ENCODE measurements around the gene ALOX15B.

GRCh38 chr17:8075081-8075480 lies 36.2 kb downstream of the ALOX15B start:
- TF ChIP-seq, protein P1, sequence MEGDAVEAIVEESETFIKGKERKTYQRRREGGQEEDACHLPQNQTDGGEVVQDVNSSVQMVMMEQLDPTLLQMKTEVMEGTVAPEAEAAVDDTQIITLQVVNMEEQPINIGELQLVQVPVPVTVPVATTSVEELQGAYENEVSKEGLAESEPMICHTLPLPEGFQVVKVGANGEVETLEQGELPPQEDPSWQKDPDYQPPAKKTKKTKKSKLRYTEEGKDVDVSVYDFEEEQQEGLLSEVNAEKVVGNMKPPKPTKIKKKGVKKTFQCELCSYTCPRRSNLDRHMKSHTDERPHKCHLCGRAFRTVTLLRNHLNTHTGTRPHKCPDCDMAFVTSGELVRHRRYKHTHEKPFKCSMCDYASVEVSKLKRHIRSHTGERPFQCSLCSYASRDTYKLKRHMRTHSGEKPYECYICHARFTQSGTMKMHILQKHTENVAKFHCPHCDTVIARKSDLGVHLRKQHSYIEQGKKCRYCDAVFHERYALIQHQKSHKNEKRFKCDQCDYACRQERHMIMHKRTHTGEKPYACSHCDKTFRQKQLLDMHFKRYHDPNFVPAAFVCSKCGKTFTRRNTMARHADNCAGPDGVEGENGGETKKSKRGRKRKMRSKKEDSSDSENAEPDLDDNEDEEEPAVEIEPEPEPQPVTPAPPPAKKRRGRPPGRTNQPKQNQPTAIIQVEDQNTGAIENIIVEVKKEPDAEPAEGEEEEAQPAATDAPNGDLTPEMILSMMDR (CRISPR knock-in tag; IDR thresholded peaks at IDR 0.05), result no peak
- TF ChIP-seq POLR2AphosphoS5 (IDR thresholded peaks at IDR 0.05; ENCODE audit: low read depth, low read length), result no peak
- no peak for TF ChIP-seq REPIN1 (CRISPR knock-in tag; IDR thresholded peaks at IDR 0.05; ENCODE audit: borderline replicate concordance, low read depth)
- TF ChIP-seq SP5 (CRISPR knock-in tag; IDR thresholded peaks at IDR 0.05; ENCODE audit: borderline replicate concordance, low read depth), result no peak
- TF ChIP-seq MXI1 (IDR thresholded peaks at IDR 0.05; ENCODE audit: borderline replicate concordance, low read depth, low read length), result no peak
- TF ChIP-seq, protein P2, sequence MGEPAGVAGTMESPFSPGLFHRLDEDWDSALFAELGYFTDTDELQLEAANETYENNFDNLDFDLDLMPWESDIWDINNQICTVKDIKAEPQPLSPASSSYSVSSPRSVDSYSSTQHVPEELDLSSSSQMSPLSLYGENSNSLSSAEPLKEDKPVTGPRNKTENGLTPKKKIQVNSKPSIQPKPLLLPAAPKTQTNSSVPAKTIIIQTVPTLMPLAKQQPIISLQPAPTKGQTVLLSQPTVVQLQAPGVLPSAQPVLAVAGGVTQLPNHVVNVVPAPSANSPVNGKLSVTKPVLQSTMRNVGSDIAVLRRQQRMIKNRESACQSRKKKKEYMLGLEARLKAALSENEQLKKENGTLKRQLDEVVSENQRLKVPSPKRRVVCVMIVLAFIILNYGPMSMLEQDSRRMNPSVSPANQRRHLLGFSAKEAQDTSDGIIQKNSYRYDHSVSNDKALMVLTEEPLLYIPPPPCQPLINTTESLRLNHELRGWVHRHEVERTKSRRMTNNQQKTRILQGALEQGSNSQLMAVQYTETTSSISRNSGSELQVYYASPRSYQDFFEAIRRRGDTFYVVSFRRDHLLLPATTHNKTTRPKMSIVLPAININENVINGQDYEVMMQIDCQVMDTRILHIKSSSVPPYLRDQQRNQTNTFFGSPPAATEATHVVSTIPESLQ (CRISPR knock-in tag; conservative IDR thresholded peaks at IDR 0.05), result no peak
- TF ChIP-seq ZSCAN9 (CRISPR knock-in tag; IDR thresholded peaks at IDR 0.05; ENCODE audit: borderline replicate concordance), result no peak
- TF ChIP-seq GABPA (IDR thresholded peaks at IDR 0.05; ENCODE audit: low read depth, low read length), result no peak
- TF ChIP-seq GABPA (CRISPR knock-in tag; IDR thresholded peaks at IDR 0.05; ENCODE audit: low read depth), result no peak
- no peak for TF ChIP-seq SNRNP70 (IDR thresholded peaks at IDR 0.05; ENCODE audit: low read depth, low read length)
- TF ChIP-seq, protein P3, sequence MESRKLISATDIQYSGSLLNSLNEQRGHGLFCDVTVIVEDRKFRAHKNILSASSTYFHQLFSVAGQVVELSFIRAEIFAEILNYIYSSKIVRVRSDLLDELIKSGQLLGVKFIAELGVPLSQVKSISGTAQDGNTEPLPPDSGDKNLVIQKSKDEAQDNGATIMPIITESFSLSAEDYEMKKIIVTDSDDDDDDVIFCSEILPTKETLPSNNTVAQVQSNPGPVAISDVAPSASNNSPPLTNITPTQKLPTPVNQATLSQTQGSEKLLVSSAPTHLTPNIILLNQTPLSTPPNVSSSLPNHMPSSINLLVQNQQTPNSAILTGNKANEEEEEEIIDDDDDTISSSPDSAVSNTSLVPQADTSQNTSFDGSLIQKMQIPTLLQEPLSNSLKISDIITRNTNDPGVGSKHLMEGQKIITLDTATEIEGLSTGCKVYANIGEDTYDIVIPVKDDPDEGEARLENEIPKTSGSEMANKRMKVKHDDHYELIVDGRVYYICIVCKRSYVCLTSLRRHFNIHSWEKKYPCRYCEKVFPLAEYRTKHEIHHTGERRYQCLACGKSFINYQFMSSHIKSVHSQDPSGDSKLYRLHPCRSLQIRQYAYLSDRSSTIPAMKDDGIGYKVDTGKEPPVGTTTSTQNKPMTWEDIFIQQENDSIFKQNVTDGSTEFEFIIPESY (CRISPR knock-in tag; IDR thresholded peaks at IDR 0.05), result no peak
- TF ChIP-seq FOXP1 (IDR thresholded peaks at IDR 0.05), result no peak
- no peak for TF ChIP-seq FOXP1 (CRISPR knock-in tag; IDR thresholded peaks at IDR 0.05)
- TF ChIP-seq, protein P4, sequence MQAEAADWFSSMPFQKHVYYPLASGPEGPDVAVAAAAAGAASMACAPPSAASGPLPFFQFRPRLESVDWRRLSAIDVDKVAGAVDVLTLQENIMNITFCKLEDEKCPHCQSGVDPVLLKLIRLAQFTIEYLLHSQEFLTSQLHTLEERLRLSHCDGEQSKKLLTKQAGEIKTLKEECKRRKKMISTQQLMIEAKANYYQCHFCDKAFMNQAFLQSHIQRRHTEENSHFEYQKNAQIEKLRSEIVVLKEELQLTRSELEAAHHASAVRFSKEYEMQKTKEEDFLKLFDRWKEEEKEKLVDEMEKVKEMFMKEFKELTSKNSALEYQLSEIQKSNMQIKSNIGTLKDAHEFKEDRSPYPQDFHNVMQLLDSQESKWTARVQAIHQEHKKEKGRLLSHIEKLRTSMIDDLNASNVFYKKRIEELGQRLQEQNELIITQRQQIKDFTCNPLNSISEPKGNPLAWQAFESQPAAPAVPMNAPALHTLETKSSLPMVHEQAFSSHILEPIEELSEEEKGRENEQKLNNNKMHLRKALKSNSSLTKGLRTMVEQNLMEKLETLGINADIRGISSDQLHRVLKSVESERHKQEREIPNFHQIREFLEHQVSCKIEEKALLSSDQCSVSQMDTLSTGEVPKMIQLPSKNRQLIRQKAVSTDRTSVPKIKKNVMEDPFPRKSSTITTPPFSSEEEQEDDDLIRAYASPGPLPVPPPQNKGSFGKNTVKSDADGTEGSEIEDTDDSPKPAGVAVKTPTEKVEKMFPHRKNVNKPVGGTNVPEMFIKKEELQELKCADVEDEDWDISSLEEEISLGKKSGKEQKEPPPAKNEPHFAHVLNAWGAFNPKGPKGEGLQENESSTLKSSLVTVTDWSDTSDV (CRISPR knock-in tag; IDR thresholded peaks at IDR 0.05), result no peak
- no peak for TF ChIP-seq ZNF3 (CRISPR knock-in tag; IDR thresholded peaks at IDR 0.05)
- TF ChIP-seq, protein P5, sequence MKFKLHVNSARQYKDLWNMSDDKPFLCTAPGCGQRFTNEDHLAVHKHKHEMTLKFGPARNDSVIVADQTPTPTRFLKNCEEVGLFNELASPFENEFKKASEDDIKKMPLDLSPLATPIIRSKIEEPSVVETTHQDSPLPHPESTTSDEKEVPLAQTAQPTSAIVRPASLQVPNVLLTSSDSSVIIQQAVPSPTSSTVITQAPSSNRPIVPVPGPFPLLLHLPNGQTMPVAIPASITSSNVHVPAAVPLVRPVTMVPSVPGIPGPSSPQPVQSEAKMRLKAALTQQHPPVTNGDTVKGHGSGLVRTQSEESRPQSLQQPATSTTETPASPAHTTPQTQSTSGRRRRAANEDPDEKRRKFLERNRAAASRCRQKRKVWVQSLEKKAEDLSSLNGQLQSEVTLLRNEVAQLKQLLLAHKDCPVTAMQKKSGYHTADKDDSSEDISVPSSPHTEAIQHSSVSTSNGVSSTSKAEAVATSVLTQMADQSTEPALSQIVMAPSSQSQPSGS (CRISPR knock-in tag; IDR thresholded peaks at IDR 0.05), result no peak
